HCT116 (cell line): ENCODE data around the gene OSGIN1. TPM values are rescaled to one million over a fixed set of nuclear protein-coding genes. Genes with fewer than 3 reads are reported as not detected.

Experiments used
- ATAC-seq: fragments of 200-7000 bp; cut with Tn5 transposase; 2 replicates; pipeline ENCODE4 v1.9.1; 2020; ENCODE audit warnings: mild to moderate bottlenecking, moderate library complexity
- BruUV-seq: library from RNA; stranded (reverse); fragments of 400-500 nt; replicated peaks from 2 replicates; lab custom pipeline; 2021; lab: Mats Ljungman, UMichigan
- CTCF ChIA-PET: fragments of 300-600 bp; sonication (Branson Sonifier 250); formaldehyde crosslinking; loops from one replicate; lab custom pipeline; 2021; ENCODE audit warnings: antibody characterized with exemption; lab: Charles Lee
- POLR2A ChIA-PET: fragments of 300-600, 350-600 bp; sonication (Branson Sonifier 250); formaldehyde crosslinking; loops from one replicate; lab custom pipeline; 2021; ENCODE audit warnings: antibody characterized with exemption; lab: Charles Lee
- RAD21 ChIA-PET, 2 experiments: fragments of 300-600 bp; sonication (Branson Sonifier 250); formaldehyde crosslinking; loops; one replicate each; lab custom pipeline; 2023; ENCODE audit warnings: low total read pairs in 2 of 2; ENCODE audit not compliant: uncharacterized antibody in 2 of 2, unreplicated experiment in 2 of 2, low non-redundant PET in 1 of 2; lab: Charles Lee
- DNase-seq: peaks from one replicate; pipeline ENCODE4 v3.0.0-alpha.2; 2010; ENCODE audit warnings: low read depth, low spot score
- H2AFZ ChIP-seq: fragments of 200-600 bp; shearing (Covaris generic), sonication (generic); 2 replicates; pipeline ENCODE4 v1.6.1; 2017; ENCODE audit warnings: low read depth, mixed run types, mixed read lengths, antibody characterized with exemption, low read length; ENCODE audit not compliant: poor library complexity, severe bottlenecking
- H3K27ac ChIP-seq: 2 replicates; pipeline ENCODE4 v1.5.1; 2012; ENCODE audit warnings: low read depth, low read length
- H3K27me3 ChIP-seq: fragments of 200-600 bp; sonication (generic); 2 replicates; pipeline ENCODE4 v1.6.1; 2016; ENCODE audit warnings: mixed run types, low read length, mixed read lengths; ENCODE audit not compliant: insufficient read depth
- H3K36me3 ChIP-seq, 2 experiments: fragments of 200-500 bp in 1 of 2; fragments of 200-600 bp in 1 of 2; sonication (Bioruptor generic) in 1 of 2; sonication (generic) in 1 of 2; 2 replicates each; pipeline versions ENCODE4 v1.5.1 to v1.6.1; 2014 to 2016; ENCODE audit warnings: low read length in 2 of 2, inconsistent platforms in 1 of 2, mixed read lengths in 1 of 2, mixed run types in 1 of 2; ENCODE audit not compliant: insufficient read depth in 2 of 2, control insufficient read depth in 1 of 2
- H3K4me1 ChIP-seq, 2 experiments: fragments of 200-600 bp in 1 of 2; sonication (generic) in 1 of 2; 2 replicates each; pipeline versions ENCODE4 v1.5.1 to v1.6.1; 2012 to 2017; ENCODE audit warnings: low read length in 2 of 2, inconsistent platforms in 1 of 2, mild to moderate bottlenecking in 1 of 2, mixed read lengths in 1 of 2, mixed run types in 1 of 2, moderate library complexity in 1 of 2; ENCODE audit not compliant: insufficient read depth in 2 of 2, control insufficient read depth in 1 of 2
- H3K4me2 ChIP-seq: fragments of 200-600 bp; sonication (generic); 2 replicates; pipeline ENCODE4 v1.6.1; 2017; ENCODE audit warnings: mixed run types, low read length, mixed read lengths
- H3K4me3 ChIP-seq, 2 experiments: fragments of 200-600 bp in 1 of 2; sonication (generic) in 1 of 2; replicated peaks in 1 of 2; 2 replicates each; pipeline ENCODE4 v1.5.1; 2011 to 2016; ENCODE audit warnings: low read length in 2 of 2, control low read depth in 1 of 2, low read depth in 1 of 2, mild to moderate bottlenecking in 1 of 2, mixed read lengths in 1 of 2, mixed run types in 1 of 2
- H3K79me2 ChIP-seq: fragments of 200-600 bp; sonication (generic); 2 replicates; pipeline ENCODE4 v1.6.1; 2017; ENCODE audit warnings: mild to moderate bottlenecking, mixed run types, low read length, moderate library complexity, mixed read lengths; ENCODE audit not compliant: insufficient read depth
- H3K9ac ChIP-seq: fragments of 200-600 bp; sonication (generic); 2 replicates; pipeline ENCODE4 v1.6.1; 2016; ENCODE audit warnings: low read length, mixed read lengths
- H3K9me2 ChIP-seq: fragments of 200-600 bp; sonication (generic), shearing (Covaris generic); 2 replicates; pipeline ENCODE4 v1.6.1; 2017; ENCODE audit warnings: mixed run types, mild to moderate bottlenecking, moderate library complexity; ENCODE audit not compliant: insufficient read depth
- H3K9me3 ChIP-seq, 2 experiments: fragments of 200-500 bp in 1 of 2; fragments of 200-600 bp in 1 of 2; sonication (Bioruptor generic) in 1 of 2; sonication (generic) in 1 of 2; 2 replicates each; pipeline ENCODE4 v1.6.1; 2014 to 2017; ENCODE audit warnings: low read length in 2 of 2, mixed read lengths in 2 of 2, inconsistent platforms in 1 of 2, low read depth in 1 of 2, mild to moderate bottlenecking in 1 of 2, mixed run types in 1 of 2, moderate library complexity in 1 of 2; ENCODE audit not compliant: control insufficient read depth in 1 of 2, insufficient read depth in 1 of 2
- H4K20me1 ChIP-seq: fragments of 200-600 bp; sonication (generic), shearing (Covaris generic); 2 replicates; pipeline ENCODE4 v1.6.1; 2017; ENCODE audit warnings: mixed run types, mild to moderate bottlenecking, moderate library complexity; ENCODE audit not compliant: insufficient read depth
- CTCF ChIP-seq, 3 experiments: fragments of 200-600 bp in 1 of 3; sonication (generic) in 1 of 3; IDR thresholded peaks in 2 of 3; conservative IDR thresholded peaks in 1 of 3; 2 replicates each; pipeline ENCODE4 v1.5.1; 2012 to 2017; ENCODE audit warnings: low read depth in 2 of 3, low read length in 2 of 3, antibody characterized with exemption in 1 of 3, borderline replicate concordance in 1 of 3, control low read depth in 1 of 3, mild to moderate bottlenecking in 1 of 3, mixed read lengths in 1 of 3, mixed run types in 1 of 3, moderate library complexity in 1 of 3; ENCODE audit not compliant: insufficient read depth in 1 of 3
- EGR1 ChIP-seq: IDR thresholded peaks from 2 replicates; pipeline ENCODE4 v1.6.1; 2012; ENCODE audit warnings: low read depth
- EZH2 ChIP-seq: fragments of 200-600 bp; sonication (generic); IDR thresholded peaks from 2 replicates; pipeline ENCODE4 v1.6.1; 2017; ENCODE audit warnings: antibody characterized with exemption, mixed run types
- EZH2phosphoT487 ChIP-seq: fragments of 200-600 bp; IDR thresholded peaks from 2 replicates; pipeline ENCODE4 v1.6.1; 2018; ENCODE audit warnings: antibody characterized with exemption, borderline replicate concordance
- FOSL1 ChIP-seq: IDR thresholded peaks from 2 replicates; pipeline ENCODE4 v1.6.1; 2012; ENCODE audit warnings: low read depth
- JUND ChIP-seq: IDR thresholded peaks from 2 replicates; pipeline ENCODE4 v1.6.1; 2012
- RAD21 ChIP-seq: IDR thresholded peaks from 2 replicates; pipeline ENCODE4 v1.6.1; 2012; ENCODE audit warnings: low read depth, mild to moderate bottlenecking
- SIN3A ChIP-seq: IDR thresholded peaks from 2 replicates; pipeline ENCODE4 v1.6.1; 2012; ENCODE audit warnings: low read depth
- SP1 ChIP-seq: IDR thresholded peaks from 2 replicates; pipeline ENCODE4 v1.6.1; 2012; ENCODE audit warnings: low read depth
- SRF ChIP-seq: IDR thresholded peaks from 2 replicates; pipeline ENCODE4 v1.6.1; 2012; ENCODE audit warnings: low read depth
- ZBTB33 ChIP-seq: IDR thresholded peaks from 2 replicates; pipeline ENCODE4 v1.6.1; 2011; ENCODE audit warnings: mild to moderate bottlenecking, low read length, moderate library complexity; ENCODE audit not compliant: insufficient replicate concordance; ENCODE audit errors: extremely low read depth
- intact Hi-C: fragments of 100-400 bp; cut with micrococcal nuclease; formaldehyde crosslinking; loops from 2 replicates; pipeline ENCODE4 v1.10.0; 2022
- total RNA-seq: library from RNA; stranded (reverse); gene quantifications from one replicate; pipeline ENCODE4 v1.2.1, GENCODE V29; 2021; ENCODE audit not compliant: unreplicated experiment
- TF ChIP-seq, protein P1 (sequence below): IDR thresholded peaks from 2 replicates; pipeline ENCODE4 v1.6.1; 2012
- TF ChIP-seq, protein P2 (sequence below): IDR thresholded peaks from 2 replicates; pipeline ENCODE4 v1.6.1; 2012

Gene OSGIN1
- total RNA-seq, 1 experiment from 2014 or later: 19.8 TPM

DNA sequence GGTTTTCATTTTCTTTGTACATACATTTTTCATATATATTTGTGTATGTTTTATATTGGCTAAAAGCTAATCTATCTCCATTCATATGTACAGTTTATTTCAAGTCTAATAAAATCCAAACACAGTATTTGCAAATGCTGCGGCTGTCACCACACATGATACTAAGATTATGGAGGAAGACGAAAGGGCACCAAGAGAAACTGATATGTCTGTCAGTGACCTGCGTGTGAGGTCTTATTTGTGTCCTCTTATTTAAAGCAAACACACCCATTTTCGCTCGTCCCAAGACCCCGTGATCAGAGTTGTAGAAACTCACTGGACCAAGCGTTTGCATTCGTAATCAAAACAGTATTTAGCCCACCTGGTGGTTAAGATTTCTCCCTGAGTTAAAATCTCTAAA, 45.9 kb upstream of the OSGIN1 start:
- CTCF ChIA-PET: no interaction called here
- no TSS peak for BruUV-seq

DNA sequence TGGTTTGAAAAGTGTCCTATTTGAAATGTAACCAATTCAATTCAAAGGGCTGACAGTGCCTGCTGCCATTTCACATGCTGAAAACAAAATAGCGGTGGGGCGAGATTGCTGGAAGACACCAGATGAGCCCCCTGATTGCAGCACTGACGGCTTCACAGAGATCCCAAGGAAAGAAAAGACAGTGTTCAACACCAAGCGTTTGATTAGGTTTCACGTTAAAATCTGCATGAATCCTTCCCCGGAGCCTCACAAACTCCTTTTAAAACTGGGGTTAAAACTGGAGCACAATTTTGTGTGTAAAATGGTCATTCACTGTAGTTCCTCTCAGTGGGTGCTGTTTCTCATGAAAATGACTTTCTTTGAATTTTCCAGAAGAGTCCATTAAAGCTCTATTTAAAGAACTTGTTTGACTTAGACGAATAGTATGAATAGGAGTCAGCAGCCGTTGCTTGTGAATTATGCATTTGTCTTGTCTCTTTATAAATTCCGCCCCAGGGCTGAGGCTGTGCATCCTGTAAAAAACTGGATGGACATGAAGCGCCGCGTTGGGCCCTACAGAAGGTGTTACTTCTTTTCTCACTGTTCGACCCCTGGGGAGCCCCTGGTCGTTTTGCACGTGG, 45.3 kb upstream of the OSGIN1 start:
- H3K27me3 ChIP-seq: no peaks in the 10 kb centered on the region
- H2AFZ ChIP-seq: no peak overlapping the region
- no peaks in the 10 kb centered on the region for H3K79me2 ChIP-seq
- H3K9ac ChIP-seq: no peak overlapping the region
- no peak overlapping the region for H3K4me3 ChIP-seq
- H3K36me3 ChIP-seq: 0 out of 4 replicates have a peak, but pooled peaks cover 0 to 4% of the 10 kb centered on the region in 2 experiments
- H3K27ac ChIP-seq: no peak overlapping the region
- H3K9me3 ChIP-seq: no peaks in the 10 kb centered on the region
- intact Hi-C loops: no loop called here
- no peaks in the 10 kb centered on the region for H4K20me1 ChIP-seq
- no peak overlapping the region for H3K4me2 ChIP-seq
- POLR2A ChIA-PET: no interaction called here
- TF ChIP-seq SIN3A (no peak), EGR1 (no peak), SRF (no peak), EZH2phosphoT487 (no peak), JUND (no peak), ZBTB33 (no peak), RAD21 (no peak), FOSL1 (no peak), CTCF (IDR thresholded peaks at IDR 0.05 in 2 of 3, conservative IDR thresholded peaks at IDR 0.05 in 1 of 3; ENCODE audit: borderline replicate concordance in 1 of 3, insufficient read depth in 1 of 3, low read depth in 2 of 3, low read length in 2 of 3) (no peak), EZH2 (no peak), SP1 (no peak)
- TF ChIP-seq, protein P1, sequence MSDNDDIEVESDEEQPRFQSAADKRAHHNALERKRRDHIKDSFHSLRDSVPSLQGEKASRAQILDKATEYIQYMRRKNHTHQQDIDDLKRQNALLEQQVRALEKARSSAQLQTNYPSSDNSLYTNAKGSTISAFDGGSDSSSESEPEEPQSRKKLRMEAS: no peak
- no peak for ATAC-seq
- CTCF ChIA-PET: no interaction called here
- RAD21 ChIA-PET: interaction anchor here in 1 of 2 experiments (0.5 kb wide), 1 partner anchor 86 kb away, joined by 3 read pairs; no protein-coding TSS in a partner anchor
- BruUV-seq: no TSS peak
- no peak for DNase-seq
- no peaks in the 10 kb centered on the region for H3K9me2 ChIP-seq
- H3K4me1 ChIP-seq: peaks cover 0 to 9% of the 10 kb centered on the region in 2 experiments; a peak in 1 of 4 replicates

More for the DNA sequence above, 45.9 kb upstream of the OSGIN1 start:
- Histone ChIP-seq H4K20me1 (no peaks in the 10 kb centered on the region), H3K27me3 (no peaks in the 10 kb centered on the region), H3K4me2 (no peak overlapping the region), H3K36me3 (0 out of 4 replicates have a peak, but pooled peaks cover 0 to 4% of the 10 kb centered on the region in 2 experiments), H3K79me2 (no peaks in the 10 kb centered on the region), H2AFZ (no peak overlapping the region), H3K4me1 (peaks cover 0 to 2% of the 10 kb centered on the region in 2 experiments; a peak in 1 of 4 replicates), H3K9me2 (no peaks in the 10 kb centered on the region), H3K4me3 (no peak overlapping the region), H3K9me3 (no peaks in the 10 kb centered on the region), H3K27ac (no peak overlapping the region), H3K9ac (no peak overlapping the region)
- ChIA-PET POLR2A (no interaction called here), RAD21 (no interaction called here)
- ATAC-seq (no peak), DNase-seq (no peak)
- intact Hi-C loops: no loop called here
- TF ChIP-seq, protein P2, sequence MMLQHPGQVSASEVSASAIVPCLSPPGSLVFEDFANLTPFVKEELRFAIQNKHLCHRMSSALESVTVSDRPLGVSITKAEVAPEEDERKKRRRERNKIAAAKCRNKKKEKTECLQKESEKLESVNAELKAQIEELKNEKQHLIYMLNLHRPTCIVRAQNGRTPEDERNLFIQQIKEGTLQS: no peak
